Ovary (tissue), 3 donors: ENCODE measurements around the gene GTPBP6.

ENCODE experiments used
- CTCF ChIP-seq, 3 donors: fragments of 450-650 bp in 2 of 3; fragments of 200-600 bp in 1 of 3; IDR thresholded peaks; one replicate each; pipeline versions ENCODE4 v1.5.1 to v1.8.0; 2016 to 2022; ENCODE audit warnings: antibody characterized with exemption in 3 of 3, mild to moderate bottlenecking in 1 of 3
- EP300 ChIP-seq: sonication (generic); formaldehyde crosslinking; IDR thresholded peaks from one replicate; pipeline ENCODE4 v1.6.1; 2017; ENCODE audit warnings: antibody characterized with exemption
- POLR2A ChIP-seq: fragments of 450-650 bp; IDR thresholded peaks from one replicate; pipeline ENCODE4 v1.6.1; 2017; ENCODE audit warnings: antibody characterized with exemption, mild to moderate bottlenecking, moderate library complexity
- donor health status: DM: no; HTN: no; CAD: no.

GRCh38 chrX:353566-354535 is 35.3 kb upstream of the GTPBP6 start:
- TF ChIP-seq CTCF (IDR thresholded peaks at IDR 0.05): no peak
- no peak for TF ChIP-seq POLR2A
- no peak for TF ChIP-seq EP300
